ENCODE measurements around the gene TMEM89. TPM values are rescaled to one million over a fixed set of nuclear protein-coding genes. Genes with fewer than 3 reads are reported as not detected.

TMEM89 gene
- total RNA-seq, 3 donors from 2014 or later, result not detected

DNA sequence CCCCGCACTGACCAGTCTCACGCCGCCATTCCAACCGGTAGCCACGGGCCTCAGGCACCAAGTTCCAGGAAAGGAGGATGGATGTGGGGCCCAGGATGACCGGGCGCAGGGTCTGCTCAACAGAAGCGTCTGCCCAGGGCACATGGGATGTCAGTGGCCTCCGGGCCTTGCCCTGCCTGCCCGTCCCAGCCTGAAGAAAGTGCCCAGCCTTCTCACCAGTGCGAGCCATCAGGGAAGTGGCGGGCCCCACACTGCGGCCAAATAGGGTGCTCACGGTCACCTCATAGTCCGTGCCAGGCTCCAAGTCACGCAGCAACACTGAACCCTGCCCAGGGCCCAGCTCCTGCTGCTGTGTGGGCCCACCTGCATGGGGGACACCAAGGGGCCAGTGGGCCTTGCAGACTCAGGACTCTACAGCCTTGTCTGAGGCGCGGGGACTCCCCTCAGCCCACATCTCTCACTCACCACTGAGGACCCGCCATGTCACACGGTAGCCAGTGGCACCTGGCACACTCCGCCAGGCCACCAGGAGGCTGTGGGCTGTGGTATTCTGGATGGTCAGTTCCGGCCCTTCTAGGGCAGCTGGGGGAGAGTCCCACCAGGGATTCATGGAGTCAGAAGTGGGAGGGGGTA lies 29.6 kb downstream of the TMEM89 start:
- DNase-seq (ENCODE audit: low spot score in 2 of 2), result no peak
- no peaks in the 10 kb centered on the region for H3K9me3 ChIP-seq
- H3K36me3 ChIP-seq, result no peaks in the 10 kb centered on the region
- no peak overlapping the region for H3K4me3 ChIP-seq
- no peak overlapping the region for H3K27ac ChIP-seq
- H3K27me3 ChIP-seq, result peaks cover 0 to 2% of the 10 kb centered on the region in 2 donors
- H3K4me1 ChIP-seq, result peaks cover 0 to 6% of the 10 kb centered on the region in 2 donors
- intact Hi-C loops (cut with DNase I; ENCODE audit: low total_unique reads), result loop anchor here (1.0 kb wide), 1 partner anchor 15 kb away; no protein-coding TSS in a partner anchor
- TF ChIP-seq, protein P1, sequence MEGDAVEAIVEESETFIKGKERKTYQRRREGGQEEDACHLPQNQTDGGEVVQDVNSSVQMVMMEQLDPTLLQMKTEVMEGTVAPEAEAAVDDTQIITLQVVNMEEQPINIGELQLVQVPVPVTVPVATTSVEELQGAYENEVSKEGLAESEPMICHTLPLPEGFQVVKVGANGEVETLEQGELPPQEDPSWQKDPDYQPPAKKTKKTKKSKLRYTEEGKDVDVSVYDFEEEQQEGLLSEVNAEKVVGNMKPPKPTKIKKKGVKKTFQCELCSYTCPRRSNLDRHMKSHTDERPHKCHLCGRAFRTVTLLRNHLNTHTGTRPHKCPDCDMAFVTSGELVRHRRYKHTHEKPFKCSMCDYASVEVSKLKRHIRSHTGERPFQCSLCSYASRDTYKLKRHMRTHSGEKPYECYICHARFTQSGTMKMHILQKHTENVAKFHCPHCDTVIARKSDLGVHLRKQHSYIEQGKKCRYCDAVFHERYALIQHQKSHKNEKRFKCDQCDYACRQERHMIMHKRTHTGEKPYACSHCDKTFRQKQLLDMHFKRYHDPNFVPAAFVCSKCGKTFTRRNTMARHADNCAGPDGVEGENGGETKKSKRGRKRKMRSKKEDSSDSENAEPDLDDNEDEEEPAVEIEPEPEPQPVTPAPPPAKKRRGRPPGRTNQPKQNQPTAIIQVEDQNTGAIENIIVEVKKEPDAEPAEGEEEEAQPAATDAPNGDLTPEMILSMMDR (IDR thresholded peaks at IDR 0.05), result no peak
- TF ChIP-seq POLR2AphosphoS5 (IDR thresholded peaks at IDR 0.05), result no peak
- TF ChIP-seq POLR2A (IDR thresholded peaks at IDR 0.05), result no peak

DNA sequence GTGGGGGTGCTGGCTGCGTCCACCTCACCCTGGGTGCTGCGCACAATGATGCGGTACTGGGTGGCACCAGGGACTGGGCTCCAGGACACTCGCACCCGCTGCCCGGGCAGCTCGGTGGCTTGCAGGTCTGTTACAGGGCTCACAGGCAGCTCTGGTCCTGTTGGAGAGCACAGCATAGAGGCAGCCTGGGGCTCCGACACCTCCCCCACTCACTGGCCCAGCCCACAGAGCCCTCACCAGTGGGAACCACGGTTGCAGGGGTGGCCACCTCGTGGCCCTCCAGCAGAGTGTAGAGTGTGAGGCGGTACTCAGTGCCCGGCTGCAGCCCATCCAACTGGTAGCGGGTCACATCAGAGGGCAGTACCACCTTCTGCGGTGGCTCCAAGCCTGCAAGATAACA lies 30.1 kb downstream of the TMEM89 start:
- intact Hi-C loops (cut with DNase I; ENCODE audit: low total_unique reads), result no loop called here
- TF ChIP-seq, protein P1 (IDR thresholded peaks at IDR 0.05), result no peak
- TF ChIP-seq POLR2AphosphoS5 (IDR thresholded peaks at IDR 0.05) (no peak), POLR2A (IDR thresholded peaks at IDR 0.05) (no peak)
- H3K9me3 ChIP-seq, result no peaks in the 10 kb centered on the region
- H3K27me3 ChIP-seq, result peaks cover 0 to 2% of the 10 kb centered on the region in 2 donors
- peaks cover 0 to 6% of the 10 kb centered on the region in 2 donors for H3K4me1 ChIP-seq
- no peak overlapping the region for H3K4me3 ChIP-seq
- no peak for DNase-seq (ENCODE audit: low spot score in 2 of 2)
- H3K27ac ChIP-seq, result no peak overlapping the region
- no peaks in the 10 kb centered on the region for H3K36me3 ChIP-seq

GRCh38 chr3:48588230-48588629 lies 33.3 kb downstream of the TMEM89 start:
- H3K27ac ChIP-seq, result no peak overlapping the region
- TF ChIP-seq POLR2A (IDR thresholded peaks at IDR 0.05), result no peak
- TF ChIP-seq POLR2AphosphoS5 (IDR thresholded peaks at IDR 0.05), result no peak
- TF ChIP-seq, protein P1 (IDR thresholded peaks at IDR 0.05), result no peak
- intact Hi-C loops (cut with DNase I; ENCODE audit: low total_unique reads), result no loop called here
- no peaks in the 10 kb centered on the region for H3K4me1 ChIP-seq
- DNase-seq (ENCODE audit: low spot score in 2 of 2), result no peak
- no peaks in the 10 kb centered on the region for H3K27me3 ChIP-seq
- H3K36me3 ChIP-seq, result no peaks in the 10 kb centered on the region
- no peaks in the 10 kb centered on the region for H3K9me3 ChIP-seq
- H3K4me3 ChIP-seq, result no peak overlapping the region

GRCh38 chr3:48587686-48588085 lies 33.9 kb downstream of the TMEM89 start:
- Histone ChIP-seq H3K36me3 (no peaks in the 10 kb centered on the region), H3K4me1 (no peaks in the 10 kb centered on the region), H3K27me3 (no peaks in the 10 kb centered on the region), H3K9me3 (no peaks in the 10 kb centered on the region), H3K27ac (no peak overlapping the region), H3K4me3 (no peak overlapping the region)
- DNase-seq (ENCODE audit: low spot score in 2 of 2), result no peak
- intact Hi-C loops (cut with DNase I; ENCODE audit: low total_unique reads), result no loop called here
- TF ChIP-seq, protein P1 (IDR thresholded peaks at IDR 0.05), result no peak
- TF ChIP-seq POLR2A (IDR thresholded peaks at IDR 0.05) (no peak), POLR2AphosphoS5 (IDR thresholded peaks at IDR 0.05) (no peak)

- TF ChIP-seq, protein P1 (IDR thresholded peaks at IDR 0.05), result no peak
- no peak for TF ChIP-seq POLR2AphosphoS5 (IDR thresholded peaks at IDR 0.05)
- no peak for TF ChIP-seq POLR2A (IDR thresholded peaks at IDR 0.05)
- no peak for DNase-seq (ENCODE audit: low spot score in 2 of 2)
- H3K9me3 ChIP-seq, result no peaks in the 10 kb centered on the region
- intact Hi-C loops (cut with DNase I; ENCODE audit: low total_unique reads), result no loop called here
- no peaks in the 10 kb centered on the region for H3K27me3 ChIP-seq
- no peak overlapping the region for H3K27ac ChIP-seq
- no peak overlapping the region for H3K4me3 ChIP-seq
- no peaks in the 10 kb centered on the region for H3K4me1 ChIP-seq
- H3K36me3 ChIP-seq, result no peaks in the 10 kb centered on the region
Measured at GRCh38 chr3:48585411-48585810, 36.2 kb downstream of the TMEM89 start.
